GM12865 (cell line): ENCODE measurements around the gene MMP21.

Experiments used
- DNase-seq: peaks from one replicate; pipeline ENCODE4 v3.0.0; 2010; ENCODE audit warnings: low read depth
- H3K4me3 ChIP-seq: 2 replicates; pipeline ENCODE4 v1.5.1; 2011; ENCODE audit warnings: mild to moderate bottlenecking, low read depth, low read length, control low read depth
- TF ChIP-seq, protein P1 (sequence below): IDR thresholded peaks from 2 replicates; pipeline ENCODE4 v1.5.1; 2011; ENCODE audit warnings: low read length, control low read depth, low read depth, inconsistent platforms; ENCODE audit not compliant: insufficient read depth; ENCODE audit errors: missing control alignments

The MMP21 gene

DNA sequence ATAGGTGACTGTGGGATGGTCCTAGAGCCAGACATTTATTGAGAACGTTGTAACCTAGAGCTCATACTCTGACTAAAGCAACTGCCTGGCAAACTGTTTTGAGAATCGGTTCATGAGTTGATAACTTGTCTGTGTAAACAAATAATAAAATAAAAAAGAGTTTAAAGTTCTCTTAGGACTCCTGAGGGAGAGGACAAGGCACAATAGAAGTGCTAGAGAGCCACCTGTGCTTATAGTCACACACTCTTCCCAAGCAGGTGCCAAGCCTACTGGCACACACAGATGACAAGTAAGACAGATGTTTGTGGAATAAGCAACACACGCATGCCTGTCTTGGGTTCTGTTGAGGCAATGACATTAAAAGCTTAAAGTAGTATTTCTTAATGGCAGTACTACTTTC, 48.2 kb downstream of the MMP21 start:
- TF ChIP-seq, protein P1, sequence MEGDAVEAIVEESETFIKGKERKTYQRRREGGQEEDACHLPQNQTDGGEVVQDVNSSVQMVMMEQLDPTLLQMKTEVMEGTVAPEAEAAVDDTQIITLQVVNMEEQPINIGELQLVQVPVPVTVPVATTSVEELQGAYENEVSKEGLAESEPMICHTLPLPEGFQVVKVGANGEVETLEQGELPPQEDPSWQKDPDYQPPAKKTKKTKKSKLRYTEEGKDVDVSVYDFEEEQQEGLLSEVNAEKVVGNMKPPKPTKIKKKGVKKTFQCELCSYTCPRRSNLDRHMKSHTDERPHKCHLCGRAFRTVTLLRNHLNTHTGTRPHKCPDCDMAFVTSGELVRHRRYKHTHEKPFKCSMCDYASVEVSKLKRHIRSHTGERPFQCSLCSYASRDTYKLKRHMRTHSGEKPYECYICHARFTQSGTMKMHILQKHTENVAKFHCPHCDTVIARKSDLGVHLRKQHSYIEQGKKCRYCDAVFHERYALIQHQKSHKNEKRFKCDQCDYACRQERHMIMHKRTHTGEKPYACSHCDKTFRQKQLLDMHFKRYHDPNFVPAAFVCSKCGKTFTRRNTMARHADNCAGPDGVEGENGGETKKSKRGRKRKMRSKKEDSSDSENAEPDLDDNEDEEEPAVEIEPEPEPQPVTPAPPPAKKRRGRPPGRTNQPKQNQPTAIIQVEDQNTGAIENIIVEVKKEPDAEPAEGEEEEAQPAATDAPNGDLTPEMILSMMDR = no peak
- DNase-seq = no peak
- H3K4me3 ChIP-seq = no peak overlapping the region

DNA sequence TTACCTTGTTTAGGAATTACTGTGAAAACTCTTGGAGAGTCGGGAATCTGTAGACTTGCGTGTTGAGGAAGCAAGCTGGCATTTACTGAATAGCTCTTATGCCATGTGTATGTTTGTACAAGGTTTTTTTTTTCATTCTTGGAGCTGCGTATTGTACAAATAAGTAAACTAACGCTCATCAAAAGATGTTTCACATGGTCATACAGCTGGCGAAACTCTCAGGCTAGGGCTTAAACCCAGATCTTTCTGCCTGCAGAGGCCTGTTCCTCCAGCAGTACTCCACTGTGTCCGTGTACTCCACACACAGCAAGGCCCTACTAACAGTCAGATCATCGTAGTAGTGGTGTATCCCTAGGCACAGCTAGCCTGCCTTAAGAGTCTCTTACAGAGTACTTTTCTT, 48.7 kb downstream of the MMP21 start:
- no peak for DNase-seq
- no peak overlapping the region for H3K4me3 ChIP-seq
- TF ChIP-seq, protein P1 = no peak

DNA sequence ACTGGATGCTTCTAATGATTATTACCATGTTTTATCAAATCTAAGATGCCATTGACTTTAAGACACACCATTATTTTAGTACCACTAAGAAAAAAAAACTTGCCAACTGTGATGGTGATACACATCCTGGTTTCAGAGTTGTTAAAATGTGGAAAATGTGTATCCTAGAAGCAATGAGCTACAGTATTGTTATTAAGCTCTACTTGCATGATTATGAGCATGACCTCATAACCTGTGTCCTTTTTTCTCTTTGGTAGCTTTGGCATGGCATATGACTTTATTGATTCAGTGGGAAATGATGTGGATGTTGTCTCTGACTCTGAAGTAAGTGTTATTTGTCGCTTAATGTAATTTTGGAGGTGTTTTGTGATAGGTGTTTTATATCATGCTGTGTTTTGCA, 52.8 kb downstream of the MMP21 start:
- H3K4me3 ChIP-seq = no peak overlapping the region
- DNase-seq = no peak
- TF ChIP-seq, protein P1 = no peak

DNA sequence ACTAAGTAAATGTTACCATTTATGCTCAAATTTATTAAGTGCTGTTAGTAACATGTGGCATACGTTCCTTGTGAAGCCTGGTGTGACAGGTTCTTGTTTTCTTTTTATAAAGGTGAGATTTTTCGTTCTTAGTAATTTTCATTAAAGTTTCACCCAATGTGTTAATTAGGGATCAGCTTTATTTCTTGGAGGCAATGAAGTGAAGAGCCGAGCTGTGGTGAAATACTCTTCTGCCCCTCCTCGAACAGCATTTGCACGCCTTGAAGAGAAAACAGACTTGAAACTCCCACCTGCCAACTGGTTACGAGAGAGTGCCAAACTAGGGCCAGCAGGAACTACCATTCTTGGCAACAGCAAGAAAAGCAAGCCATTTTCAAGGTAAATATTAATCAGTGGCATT, 54.6 kb downstream of the MMP21 start:
- DNase-seq = peak; percentile 82
- H3K4me3 ChIP-seq = peak overlapping the region; percentile 91

DNA sequence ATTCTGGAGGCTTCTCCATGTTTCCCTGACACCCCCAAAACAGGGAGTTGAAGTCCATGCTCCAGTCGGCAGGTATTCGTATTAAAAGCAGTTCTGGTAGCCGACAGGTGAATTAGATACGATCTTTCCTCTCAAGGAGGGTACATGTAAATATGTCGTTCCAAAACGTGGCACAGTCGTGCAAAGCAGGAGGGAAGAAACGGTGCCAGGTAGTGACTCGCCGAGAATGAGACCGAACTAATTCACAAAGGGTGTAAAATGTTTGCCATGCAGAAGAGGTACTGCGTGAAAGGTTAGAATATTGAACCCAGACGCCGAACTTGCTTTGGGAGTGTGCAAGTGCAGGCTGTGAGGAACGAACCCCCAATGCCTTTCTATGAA, 55.6 kb downstream of the MMP21 start:
- no peak for DNase-seq
- H3K4me3 ChIP-seq = peak overlapping the region; percentile 91
- TF ChIP-seq, protein P1 = no peak

More for the DNA sequence above, 54.6 kb downstream of the MMP21 start:
- TF ChIP-seq, protein P1 = no peak

DNA sequence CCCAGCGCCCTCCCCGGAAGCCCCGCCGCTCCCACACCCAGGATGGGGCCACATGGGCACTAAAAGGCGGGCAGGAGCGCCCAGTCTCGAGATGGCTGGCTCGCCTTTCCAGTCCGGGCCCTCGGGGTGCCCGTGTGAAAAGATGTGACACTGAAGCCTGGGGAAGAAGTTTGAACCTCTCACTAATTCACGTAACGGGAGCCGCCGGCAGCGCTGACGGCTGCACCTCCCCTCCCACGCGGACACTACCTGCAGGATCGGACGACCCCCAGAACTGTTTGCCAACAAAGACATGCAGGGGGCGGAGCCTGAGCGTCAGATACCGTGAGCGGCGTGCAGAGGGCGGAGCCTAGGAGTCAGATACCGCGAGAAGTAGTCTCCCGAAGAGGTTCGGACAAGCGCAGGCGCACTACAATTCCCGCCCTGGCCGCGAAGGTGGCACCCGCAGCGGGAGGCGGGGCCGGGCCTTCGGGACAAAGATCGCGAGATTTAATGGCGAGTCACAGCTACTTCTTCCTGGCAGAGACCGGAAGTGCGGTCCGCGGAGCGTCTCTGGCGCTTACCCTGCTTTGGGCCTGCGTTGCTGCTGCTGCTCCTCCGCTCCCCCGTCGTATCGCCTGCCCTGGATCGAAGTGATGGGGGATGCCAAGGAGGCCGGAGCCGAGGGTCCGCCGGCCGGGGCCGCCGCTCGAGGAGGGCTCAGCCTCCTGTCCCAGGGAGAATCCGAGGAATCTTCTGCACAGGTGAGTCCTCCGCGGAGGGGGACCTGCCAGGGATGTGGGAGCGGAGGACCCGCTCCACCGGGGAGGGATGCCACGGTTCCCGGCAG, 56.2 kb downstream of the MMP21 start, which contains the start of gene EDRF1:
EDRF1 (plus strand) TSS at position 537 of the 829 bp plus-strand sequence; CDS start at position 636, 99 bp downstream.
- peak; percentile 99 for DNase-seq
- TF ChIP-seq, protein P1 = no peak
- H3K4me3 ChIP-seq = peak within 1 kb of the TSS; percentile 91
